Activated CD8-positive, alpha-beta memory T cell treated with anti-CD3 and anti-CD28 coated beads for 4 hours (primary cell): ENCODE measurements around the gene TSPAN19.

Experiments
- DNase-seq, 2 donors: peaks; one replicate each; pipeline ENCODE4 v3.0.0-alpha.2; 2020; ENCODE audit warnings: low read depth in 2 of 2

The TSPAN19 gene

DNA sequence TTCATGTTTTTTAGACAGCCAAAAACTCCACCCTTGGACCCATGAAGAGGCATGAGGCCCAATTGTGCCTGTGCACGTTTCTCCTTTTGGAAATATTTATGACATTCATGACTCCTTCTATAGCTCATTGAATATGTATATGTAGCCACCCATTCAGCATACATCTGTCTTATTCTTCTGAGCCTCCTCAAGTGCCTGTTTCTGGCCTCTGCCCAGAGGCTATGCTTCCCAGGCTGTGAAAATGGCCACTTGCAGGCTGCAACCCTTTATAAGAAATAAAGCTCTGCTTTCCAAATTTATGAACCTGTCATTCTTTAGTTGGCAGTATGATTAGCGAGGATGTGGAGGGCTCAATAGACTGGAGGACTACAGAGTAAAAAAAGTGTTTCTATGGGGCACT lies 35.3 kb downstream of the TSPAN19 start:
- no peak for DNase-seq

DNA sequence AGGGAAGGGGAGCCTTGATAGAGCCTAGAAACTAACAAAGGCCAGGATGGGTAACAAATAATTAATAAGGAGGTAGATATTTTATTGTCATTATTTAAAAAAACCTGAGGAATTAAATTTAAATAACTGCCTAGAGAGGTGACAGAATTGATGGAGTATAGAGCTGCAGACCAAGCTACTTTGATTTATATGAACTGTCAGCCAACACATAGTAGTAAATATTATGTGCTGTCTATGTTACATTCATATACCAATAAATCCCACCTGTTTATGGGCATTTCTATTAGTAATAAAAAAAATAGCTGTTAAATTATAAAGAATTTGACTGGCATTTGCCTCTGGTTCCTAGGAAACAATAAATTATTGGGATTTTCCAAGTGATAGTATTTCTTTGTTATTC lies 37.7 kb downstream of the TSPAN19 start:
- DNase-seq = no peak

DNA sequence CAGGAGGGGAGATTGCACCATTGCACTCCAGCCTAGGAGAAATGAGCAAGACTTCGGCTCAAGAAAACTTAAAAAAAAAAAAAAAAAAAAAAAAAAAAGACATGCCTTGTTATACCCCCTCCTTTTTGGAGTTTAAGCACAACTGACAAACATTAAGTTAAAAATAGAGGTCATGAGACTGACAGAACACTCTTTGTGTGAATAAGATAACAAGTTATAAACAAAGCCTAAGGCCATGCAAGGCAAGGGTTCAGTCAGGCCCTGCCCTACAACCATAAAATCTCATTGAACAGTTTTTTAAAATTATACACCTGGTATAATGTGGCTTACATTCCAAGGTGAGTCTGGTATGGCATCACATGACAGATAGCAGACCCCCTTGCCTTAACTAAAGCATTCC lies 39.3 kb downstream of the TSPAN19 start:
- DNase-seq = no peak

DNA sequence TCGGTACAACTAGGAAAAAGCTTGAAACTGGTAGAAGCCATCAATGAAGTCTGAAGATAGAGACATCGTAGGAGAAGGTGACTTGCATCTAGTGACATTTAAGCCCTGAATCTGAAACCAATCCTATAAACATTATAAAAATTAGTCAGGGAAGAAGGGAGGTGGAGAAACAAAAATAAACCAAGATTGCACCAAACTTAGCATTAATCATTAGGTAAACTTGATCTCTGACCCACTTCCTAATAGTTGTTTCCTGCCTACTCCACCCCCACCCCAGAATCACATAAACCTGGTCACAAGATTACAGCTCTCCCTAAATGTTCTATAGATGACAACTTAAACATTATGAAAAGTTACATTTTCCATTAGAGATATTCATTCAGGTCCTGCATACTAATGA lies 40.4 kb downstream of the TSPAN19 start:
- no peak for DNase-seq

DNA sequence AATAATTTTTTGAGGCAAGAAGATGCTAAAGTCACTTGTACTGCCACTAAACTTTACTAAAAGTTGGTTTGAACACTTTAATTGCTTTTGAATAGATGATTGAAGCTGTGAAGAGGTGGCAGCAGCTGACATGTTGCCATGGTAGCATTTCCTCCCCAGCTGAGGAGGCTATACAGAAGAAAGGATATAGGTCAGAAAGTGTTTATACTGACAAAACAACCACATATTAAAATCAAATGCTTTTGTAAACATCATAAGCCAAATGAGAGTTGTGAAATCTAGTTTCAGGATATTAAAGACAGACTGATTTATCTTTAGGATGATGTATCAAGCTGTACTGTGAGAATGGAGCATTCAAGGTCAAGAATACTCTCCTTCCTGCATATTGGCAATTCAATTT lies 41.7 kb downstream of the TSPAN19 start:
- no peak for DNase-seq

DNA sequence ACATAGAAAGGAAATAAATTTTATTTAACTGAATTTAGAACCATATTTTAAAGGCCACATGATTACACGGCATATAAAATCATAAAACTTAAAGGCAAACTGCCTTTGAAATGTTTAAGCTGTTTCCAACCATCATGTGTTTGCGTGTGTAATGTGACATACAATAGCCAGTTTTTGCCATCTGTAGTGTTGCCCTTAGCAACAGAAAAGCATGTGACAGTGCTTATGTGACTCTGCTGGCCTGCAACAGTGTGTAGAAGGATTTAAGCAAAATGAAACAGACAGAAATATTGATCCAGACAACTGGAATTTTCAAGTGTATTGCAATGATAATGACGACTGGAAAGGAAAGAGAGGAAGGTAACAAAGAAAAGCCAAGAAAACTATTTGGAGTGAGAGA lies 49.5 kb downstream of the TSPAN19 start:
- DNase-seq = no peak

DNA sequence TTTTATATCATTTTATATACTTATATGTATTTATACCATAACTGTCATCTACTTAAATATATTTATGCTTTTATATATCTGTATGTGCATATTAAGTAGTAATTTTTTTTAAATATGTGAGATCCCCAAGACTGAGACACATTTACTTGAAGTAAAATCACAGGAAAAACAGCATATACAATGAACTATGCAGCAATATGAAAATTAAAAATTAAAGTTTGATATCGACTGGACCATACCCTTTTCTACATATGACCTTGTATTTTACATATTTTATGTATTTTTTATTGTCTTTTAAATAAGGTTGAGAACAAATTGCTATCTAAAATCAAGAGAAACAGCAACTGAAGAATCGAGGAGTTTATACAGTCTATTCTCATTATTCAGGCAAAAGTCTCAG lies 50.0 kb downstream of the TSPAN19 start:
- no peak for DNase-seq

DNA sequence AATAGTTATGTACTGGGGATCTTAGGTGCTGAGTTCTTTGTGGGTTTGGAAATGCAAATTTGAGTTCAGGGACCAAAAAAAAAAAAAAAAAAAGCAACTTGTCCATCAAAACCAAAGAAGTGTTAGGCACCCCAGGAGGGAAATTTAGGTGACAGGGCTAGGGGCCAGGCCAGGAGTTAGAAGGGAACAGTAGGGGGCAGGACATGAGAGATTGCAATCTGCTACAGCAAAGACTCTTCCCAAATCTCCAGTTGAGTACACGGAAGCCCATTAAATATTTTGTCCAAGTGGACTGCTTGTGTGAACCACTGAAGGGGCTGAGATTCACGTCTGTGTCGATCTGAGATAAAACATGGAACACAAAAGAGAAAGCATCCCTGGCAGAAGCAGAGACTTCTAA lies 52.8 kb downstream of the TSPAN19 start:
- no peak for DNase-seq

DNA sequence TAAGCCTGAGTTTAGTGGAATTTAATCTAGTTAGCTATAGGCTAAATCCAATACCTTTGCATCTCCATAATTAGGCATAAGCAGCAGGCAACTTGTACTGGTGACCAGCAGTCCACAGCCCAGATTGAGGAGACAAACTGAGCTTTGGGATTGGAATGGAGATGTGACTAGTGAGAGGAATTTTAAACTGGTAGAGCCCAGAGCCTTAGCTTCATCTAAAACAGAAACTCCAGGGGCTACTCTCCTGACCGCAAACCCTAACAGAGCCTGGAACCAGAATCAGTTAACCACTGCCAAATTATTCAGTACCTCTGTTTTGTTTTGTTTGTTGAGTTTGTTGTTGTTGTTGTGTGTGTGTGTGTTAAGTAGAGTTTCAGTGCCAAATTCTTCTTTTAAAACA lies 53.2 kb downstream of the TSPAN19 start:
- DNase-seq = no peak

DNA sequence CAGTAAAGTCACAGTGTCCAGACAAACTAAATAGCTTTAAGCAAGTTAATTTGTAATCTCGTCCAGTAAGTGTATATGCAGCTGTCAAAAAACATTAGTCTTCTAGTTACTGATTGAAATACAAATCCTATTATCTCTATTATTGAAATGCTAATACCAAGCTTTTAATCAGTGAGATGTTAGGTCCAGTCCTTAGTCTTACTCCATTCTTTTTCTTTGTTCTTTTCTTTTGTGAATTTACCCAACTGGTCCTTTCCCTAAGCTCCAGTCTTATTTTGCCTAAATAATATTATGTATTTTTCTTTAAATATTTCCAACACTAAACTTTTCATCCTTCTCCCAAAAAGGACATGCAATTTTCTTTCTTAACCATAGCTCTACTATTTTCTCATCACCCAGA lies 57.2 kb downstream of the TSPAN19 start:
- DNase-seq = no peak

DNA sequence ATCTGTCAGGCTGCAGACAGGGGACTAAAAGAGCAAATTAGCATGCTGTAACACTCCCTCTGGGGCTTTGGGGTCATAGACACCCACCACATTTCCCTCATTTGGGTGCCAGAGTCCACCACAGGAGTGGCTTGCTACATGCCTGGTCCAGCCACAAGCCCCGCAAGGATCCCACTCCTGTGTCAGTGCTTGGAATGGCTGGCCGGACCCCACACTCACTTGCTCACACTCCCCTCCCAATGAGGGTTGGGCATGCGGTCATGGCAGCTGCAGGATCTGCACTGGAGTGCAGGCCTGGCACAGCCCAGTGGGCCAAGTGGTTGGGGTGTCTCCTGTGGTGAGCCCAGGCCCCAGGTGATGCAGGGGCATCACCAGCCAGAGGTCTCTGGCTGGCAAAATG lies 59.9 kb downstream of the TSPAN19 start:
- no peak for DNase-seq

DNA sequence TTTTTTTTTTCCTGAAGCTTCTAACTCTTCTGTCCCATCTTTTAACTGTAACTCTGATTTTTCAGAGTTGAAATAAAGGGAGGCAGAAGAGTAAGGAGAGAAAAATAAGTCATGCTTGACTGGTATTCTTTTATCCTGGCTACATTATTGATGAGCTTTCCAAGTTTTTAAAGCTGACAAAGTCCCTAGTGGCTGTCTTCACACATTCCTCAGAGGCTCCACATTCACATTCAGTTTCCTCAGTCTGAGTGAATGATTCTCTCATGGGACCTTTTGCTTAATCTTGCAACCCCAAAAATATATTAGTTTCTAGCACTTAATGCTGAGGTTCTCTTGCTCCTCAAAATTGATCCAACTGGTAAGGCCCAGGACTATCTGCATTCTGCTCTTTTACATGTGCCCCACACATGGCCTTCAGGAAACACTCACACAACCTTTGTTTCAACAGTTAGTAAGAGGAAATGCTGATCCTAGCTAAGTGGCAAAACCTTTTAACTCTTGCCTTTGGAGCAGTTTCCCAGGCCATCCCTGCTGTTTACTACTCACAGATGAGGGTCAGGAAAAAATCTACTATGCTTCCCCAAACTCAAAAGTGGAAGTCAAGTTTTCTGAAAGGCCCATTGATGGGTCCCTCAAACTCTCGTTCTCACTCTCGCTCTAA lies 61.8 kb downstream of the TSPAN19 start:
- no peak for DNase-seq

DNA sequence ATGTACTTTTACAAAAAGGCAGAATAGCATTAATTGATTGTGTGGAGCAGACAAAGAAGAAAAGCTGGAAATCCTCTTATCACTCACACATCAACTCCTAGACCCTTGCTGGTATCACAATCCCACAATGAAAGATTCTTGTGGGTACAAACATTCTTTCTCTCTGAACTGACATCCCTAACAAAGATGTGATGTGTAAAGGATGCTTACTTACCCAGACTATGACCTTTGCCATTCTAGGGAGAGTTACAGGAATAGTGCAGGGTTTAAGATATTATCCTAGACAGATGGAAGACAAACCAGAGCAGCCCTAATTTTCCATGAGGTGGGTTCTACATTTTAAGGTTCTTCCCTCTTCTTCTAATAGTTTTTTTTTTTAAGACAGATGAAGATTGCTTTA lies 63.1 kb downstream of the TSPAN19 start:
- no peak for DNase-seq

DNA sequence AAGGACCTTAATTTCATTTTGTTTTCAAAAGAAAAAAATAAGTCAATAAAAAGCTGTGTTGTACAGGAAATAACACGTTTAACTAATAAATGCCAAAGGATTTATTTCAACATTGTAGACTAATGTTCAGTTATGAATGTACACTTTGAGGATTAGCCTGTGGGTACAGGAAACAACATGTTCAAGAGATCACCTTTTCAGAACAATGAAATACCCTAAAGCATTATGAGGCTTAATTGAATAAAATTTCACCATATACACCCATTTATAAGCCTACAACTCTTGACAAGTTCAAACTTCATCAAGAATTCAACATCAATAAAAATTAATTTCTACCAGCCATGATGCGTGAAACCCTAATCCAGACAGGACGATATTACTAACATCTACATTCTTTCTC lies 66.9 kb downstream of the TSPAN19 start:
- no peak for DNase-seq
